Stimulated activated CD8-positive, alpha-beta memory T cell treated with anti-CD3 and anti-CD28 coated beads, Interleukin-15, amount 100 ng/mL, for 24 hours (primary cell): Measurements from ENCODE around the gene SLC7A11.

Experiments
- DNase-seq: peaks from one replicate; pipeline ENCODE4 v3.0.0-alpha.2; 2020; ENCODE audit warnings: low read depth

Gene SLC7A11

DNA sequence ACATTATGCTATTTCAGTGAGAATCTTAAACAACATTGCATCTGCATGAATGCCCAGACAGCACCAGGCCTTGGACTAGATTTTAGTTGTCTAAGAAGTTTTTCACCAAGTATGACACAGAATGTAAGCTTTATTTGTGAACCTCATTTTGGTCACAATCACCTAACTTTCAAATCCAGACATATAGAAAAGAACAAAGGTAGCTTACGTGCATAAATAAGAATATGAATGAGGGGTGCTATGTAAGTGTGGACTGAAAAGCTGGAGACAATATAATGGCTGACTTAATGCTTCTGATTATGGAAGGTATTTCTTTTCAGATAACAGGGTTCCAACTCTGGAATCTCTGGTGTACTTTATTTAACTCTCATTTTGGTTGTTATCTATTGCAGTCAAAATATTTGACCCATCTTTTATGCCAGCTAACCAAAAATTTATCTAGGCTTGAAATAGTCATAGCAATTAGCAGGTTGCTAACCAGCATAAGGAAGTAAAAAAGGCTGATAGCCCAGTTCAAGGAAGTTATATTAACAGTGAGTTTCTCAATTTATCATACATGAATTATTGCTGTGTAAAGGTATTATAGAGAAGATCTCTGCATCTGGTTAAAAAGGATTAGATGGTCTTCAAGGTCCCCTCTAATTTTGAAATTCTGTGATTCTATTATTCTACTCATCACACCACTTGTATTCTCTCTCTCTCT, 36.5 kb downstream of the SLC7A11 start:
- DNase-seq: no peak

DNA sequence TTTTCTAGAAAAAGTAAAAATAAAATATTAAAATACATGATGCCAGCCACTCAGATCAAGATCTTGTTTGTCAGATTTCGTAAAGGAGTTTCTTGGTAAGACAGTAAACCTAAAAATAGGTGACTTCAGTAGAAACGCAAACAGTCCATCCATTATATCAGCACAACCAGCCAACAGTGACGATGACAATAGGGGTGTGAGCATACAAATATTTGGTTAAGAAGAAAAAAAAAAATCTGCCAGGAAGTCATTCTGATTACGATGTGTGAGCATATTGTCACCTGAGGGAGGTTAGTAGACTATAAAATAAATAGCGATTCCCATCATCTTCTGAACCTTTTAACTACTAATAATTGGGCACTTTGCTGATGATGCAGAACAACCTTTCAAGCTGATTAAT, 37.6 kb downstream of the SLC7A11 start:
- no peak for DNase-seq

DNA sequence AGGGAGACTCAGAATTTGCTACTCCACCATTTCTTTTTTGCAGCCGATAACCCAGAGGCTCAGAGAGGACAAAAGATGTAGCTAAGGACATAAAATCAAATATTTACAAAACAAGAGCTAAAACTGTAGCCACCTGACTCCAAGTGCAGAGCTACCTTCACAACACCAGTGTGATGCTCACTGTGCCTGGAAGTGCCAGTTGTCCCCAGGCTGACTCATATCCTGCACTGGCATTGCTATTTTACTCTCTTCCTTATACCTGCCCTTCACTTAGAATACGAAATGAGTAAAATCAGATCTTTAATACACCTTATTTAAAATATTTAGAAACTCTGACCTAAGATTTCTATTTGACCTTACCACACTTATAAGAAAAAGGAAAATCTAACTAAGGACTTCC, 39.5 kb downstream of the SLC7A11 start:
- no peak for DNase-seq

DNA sequence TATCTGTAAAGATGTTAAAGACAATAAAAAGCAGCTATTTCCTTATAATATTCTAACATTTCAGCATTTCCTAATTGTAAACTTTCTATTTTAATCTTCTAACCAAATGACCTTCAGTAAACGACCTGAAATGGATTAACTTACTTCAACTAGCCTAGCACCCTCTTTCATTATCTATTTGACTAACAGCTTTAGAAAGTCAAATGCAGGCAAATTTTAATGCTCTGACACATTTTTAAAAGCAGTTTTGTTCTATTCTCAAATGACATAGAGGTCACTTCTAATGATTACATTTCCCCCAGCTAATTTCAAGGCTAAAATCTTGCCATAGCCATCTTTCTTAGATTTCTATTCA, 41.9 kb downstream of the SLC7A11 start:
- DNase-seq: no peak

DNA sequence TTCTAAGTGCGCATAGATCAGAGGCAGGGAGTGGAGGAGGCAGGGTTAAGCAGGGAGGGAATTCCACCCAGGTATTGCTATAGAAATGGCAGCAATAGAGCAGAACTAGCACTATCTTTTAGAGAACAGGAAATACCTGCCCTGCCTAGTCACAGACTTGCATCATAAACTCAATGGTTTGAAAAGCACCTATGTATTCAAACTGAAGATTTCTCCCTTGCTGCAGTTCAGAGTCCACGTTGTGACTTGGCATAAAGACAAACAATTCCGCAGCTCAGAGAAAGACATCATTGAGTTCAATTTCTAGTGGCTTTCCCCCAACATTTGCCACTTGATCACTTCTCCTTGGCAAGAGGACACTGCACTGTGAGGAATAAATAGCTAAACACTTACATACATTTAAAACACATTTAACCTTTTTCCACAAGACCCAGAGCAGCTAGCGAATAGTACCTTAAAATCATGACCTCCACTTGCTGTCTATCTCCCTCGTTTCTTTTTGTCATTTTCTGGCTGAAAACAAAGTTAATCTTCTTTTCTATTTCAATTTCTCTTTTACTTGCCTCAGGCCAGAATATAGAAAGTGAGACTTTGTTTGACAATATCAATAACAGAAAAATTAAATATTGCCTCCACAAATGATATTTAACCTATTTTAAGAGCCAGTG, 42.4 kb downstream of the SLC7A11 start:
- no peak for DNase-seq

DNA sequence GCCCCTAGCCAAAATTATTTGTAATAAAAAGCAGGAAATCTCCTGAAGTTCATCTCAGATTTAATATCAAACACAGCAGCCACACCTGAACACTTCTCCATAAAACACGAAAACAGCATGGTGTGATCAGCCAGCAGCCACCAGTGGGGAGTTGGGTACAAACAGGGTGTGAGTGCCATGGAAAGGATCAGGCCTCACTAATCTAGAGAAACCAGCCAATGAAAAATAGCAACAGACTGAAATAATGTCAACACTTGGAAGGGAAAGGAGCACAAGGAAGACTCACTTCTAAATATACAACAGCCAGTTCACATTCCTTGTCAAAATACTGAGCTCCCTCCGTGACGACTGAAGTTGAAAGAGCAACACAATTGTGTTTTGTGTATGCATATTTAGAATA, 46.0 kb downstream of the SLC7A11 start:
- no peak for DNase-seq

DNA sequence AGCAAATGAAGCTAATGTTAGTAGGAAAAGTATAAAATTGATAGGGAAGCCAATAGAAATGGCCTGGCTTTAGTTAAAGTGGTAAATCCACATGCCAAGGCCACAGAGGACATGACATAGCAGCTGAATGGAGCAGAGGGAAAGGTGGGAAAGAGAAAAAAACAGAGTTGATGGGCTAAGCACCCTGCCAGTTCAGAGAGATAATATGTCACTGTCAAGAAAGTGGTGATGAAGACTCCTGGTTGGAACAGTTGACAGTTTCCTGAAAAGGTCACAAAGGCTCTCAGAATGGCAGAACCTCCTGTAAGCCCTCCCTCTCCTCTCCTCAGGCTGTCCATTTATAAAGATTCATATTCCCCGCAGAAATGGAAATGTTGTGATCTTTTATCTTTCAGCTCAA, 48.2 kb downstream of the SLC7A11 start:
- no peak for DNase-seq

DNA sequence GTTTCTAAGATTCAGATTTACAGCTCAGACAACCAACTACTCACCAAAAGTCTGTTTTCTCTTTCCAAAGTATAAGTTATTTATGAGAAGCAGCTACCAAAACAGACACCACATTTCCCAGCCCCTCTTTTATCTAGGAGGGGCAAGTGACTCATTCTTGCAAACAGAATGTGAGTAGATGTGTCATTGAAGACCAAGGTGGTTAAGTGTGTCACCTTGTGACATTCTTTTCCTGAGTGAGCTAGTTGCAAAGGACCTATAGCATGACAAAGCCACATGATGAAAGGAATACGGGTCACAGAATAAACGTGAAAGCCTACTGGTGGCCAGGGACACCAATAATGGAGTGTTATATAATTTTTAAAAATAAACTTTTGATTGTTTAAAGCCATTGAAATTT, 50.0 kb downstream of the SLC7A11 start:
- no peak for DNase-seq

DNA sequence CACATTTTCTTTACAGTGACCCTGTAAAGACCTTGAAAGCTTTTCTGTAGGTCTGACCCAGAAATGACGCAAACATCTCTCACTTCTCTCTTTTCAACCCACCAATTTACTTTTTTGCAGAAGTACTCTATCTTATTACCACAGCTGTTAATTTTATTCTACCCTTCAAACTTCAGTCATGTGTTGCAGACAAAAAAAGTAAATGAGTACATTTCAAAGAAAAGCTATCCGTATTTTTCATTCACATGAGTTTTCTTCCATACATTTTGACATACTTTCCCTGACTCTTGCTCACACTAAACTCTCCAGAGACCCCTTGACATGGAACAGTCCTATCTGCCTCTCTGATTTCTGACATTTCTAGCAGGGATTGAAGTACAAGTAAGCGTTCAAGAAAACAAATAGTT, 51.7 kb downstream of the SLC7A11 start:
- no peak for DNase-seq

DNA sequence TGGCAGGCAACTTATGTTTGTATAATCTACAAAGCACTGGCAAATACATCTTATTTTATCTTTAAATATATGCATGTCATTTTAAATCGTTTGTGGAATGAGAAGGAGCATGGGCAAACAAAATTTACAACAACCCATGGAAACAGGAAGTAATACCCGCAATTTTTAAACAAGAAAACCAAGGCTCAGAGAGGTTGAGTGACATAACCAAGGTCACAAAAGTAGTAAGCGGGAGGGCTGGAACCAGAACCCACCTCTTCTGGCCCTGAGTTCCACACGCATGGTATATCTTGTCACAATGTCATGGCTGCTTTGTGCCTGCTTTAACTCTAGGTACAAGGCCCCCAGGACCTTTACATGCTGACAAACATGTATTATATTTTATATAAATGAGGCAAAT, 52.9 kb downstream of the SLC7A11 start:
- no peak for DNase-seq

DNA sequence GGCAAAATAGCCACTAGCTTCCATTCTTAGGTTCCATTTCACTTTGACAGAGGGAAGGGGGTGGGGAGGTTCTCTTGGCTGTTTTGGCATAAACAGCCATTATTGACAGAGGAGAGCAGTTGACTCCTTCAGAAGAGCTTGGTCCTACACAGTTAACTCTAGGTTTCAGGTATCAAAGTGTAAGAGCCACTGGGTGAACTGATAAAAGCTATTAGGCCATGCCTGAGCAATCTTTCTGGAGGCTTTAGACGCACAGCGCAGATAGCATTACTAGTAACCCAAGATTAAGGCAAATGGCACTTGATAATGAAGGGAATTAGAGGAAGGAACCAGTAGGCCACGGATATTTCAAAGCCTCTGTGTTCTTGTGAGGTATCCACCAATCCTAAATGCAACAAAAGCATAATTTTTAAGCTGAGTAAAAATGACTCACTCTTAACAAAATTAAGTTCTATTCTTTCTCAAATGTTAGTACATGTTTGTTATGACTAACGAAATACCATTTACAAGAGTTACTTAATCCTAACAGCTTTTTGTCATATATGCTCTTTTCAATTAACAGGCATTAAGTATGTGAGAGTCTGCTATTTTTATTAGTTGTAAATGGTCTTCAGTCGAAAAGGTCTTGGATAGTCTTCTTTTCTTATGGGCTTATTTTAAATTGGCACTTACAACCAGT, 53.6 kb downstream of the SLC7A11 start:
- DNase-seq: no peak

DNA sequence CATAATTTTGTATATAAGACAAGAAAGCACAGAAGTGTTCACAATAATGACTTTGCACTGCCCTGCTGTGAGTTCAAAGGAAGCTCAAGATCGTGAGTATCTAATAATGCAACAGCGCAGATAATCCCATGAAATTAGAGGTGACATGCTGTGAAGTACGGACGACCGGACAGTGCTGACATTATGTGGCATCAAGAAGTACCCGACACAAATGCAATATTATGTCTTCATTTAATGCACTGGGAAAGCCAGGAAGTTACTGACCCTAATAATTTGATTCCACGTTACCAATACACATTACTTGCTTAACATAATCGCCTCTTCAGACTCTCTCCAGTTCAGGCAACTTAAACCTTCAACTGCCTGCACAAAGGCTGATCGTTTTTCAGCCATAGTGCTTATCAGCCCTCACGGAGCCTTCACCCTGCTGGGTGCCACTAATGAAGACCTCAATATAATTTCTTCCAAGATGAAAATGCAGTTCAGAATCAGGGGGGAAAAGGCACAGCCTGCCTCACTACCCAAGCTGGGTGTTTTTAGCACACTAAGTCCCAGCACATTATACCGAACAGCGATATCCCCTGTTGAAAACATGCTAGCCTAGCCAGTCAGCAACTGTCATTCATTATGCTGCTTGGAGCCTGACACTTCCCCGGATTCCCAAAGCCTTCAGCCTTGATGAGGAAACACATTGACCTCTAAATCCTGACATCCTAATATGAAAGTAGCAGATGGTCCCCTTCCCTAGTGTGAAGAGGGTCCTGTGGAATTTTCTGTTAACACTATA, 56.1 kb downstream of the SLC7A11 start:
- DNase-seq: no peak

DNA sequence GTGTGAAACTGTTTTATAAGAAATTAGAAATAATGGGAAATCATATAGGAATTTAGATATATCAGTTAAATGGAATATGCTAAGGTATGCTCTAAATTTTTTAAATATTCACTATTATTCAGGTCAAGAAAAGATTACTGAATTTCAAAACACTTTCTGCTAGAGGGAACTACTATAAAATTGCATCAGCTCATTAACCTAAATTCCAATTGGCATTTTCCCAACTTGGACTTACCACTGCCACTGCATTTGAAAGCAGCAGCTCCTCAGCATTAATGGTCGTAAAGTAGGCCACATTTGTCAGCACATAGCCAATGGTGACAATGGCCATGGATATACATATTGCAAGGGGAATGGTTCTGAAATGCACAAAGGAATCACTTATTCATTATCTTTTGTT, 57.3 kb downstream of the SLC7A11 start:
- no peak for DNase-seq

DNA sequence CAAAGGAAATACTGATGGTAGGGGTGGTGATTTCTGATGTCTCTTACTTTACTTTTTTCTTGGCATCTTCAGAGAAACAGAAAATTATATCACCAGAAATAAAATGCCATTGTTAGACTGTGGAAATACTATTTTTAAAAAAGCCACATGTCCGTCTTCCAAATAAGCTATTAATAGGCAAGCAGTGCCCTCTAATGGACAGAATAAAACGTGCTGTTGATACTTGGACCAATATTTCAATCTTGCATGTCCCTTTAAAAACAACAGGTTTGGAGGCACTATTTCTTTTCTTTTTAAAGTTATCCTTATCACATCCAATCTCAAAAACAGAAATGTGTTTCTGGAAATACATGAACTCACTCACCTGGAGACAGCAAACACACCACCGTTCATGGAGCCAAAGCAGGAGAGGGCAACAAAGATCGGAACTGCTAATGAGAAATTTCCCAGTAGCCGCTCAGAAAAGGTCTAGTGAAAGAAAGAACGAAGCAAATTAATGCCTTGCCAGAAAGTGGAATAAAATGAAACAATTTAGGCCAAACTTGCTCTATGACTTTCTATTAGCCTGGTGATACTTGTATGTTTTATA, 59.2 kb downstream of the SLC7A11 start:
- no peak for DNase-seq

DNA sequence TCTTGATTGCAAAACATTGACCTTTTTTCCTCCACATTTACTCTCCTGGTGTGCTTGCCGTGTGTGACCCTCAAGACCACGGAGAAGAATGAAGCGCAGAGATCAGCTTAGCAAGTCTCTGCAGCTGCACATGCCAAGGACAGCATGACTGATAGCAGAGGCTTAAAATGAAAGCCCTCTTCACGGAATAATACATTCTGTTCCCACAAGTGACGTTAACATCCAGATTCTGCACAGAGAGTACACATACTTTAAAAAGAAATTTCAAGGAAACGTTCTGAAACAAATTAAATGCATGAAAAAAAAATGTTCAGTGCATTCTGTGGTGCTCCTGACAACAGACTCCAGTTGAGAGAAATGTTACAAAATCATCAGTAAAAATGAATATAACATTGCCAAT, 60.9 kb downstream of the SLC7A11 start:
- DNase-seq: no peak

DNA sequence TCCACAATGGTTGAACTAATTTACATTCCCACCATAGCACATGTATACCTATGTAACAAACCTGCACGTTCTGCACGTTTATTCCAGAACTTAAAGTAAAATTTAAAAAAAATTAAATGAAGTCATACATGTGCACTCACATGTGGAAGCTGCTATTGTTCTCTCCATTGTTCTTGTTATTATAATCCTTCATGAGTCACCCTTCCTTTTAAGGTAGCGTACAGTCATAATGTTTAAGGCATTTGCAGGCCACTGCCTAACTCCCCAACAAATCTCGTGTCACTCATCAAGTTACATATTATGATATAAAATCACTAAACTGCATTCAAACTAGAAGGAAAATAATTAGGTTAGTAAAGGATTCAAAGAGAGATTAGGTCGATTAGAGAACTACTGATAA, 63.6 kb downstream of the SLC7A11 start:
- DNase-seq: no peak

DNA sequence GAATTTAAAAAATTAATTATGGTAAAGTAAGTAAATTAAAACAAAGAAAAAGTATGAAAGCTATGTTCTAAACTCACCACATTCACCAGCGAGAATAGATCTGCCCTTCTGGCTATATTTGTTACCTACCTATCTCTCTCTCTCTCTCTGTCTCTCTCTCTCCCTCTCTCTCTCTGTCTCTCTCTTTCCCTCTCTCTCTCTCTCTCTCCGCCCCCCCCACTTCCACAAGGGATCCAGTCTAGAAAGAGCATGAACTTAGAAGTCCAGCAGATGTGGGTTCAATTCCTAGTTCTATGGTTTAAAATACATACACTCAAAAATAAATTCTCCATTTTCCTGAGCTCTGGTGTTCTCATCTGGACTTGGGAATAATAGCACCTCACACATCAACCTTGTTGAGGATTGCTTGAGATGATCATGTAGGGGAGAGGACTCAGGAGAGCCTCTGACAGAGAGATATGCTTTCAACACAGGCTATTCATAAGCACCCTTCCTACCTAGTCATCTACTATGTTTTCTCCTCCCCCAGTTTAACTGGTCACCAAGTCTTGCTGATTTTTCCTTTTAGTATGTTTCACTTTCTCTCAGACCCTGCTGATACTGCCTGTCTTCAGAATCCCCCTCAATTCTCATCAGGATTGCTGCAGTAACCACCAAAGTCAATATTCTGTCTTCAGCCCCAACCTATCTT, 64.7 kb downstream of the SLC7A11 start:
- DNase-seq: no peak

DNA sequence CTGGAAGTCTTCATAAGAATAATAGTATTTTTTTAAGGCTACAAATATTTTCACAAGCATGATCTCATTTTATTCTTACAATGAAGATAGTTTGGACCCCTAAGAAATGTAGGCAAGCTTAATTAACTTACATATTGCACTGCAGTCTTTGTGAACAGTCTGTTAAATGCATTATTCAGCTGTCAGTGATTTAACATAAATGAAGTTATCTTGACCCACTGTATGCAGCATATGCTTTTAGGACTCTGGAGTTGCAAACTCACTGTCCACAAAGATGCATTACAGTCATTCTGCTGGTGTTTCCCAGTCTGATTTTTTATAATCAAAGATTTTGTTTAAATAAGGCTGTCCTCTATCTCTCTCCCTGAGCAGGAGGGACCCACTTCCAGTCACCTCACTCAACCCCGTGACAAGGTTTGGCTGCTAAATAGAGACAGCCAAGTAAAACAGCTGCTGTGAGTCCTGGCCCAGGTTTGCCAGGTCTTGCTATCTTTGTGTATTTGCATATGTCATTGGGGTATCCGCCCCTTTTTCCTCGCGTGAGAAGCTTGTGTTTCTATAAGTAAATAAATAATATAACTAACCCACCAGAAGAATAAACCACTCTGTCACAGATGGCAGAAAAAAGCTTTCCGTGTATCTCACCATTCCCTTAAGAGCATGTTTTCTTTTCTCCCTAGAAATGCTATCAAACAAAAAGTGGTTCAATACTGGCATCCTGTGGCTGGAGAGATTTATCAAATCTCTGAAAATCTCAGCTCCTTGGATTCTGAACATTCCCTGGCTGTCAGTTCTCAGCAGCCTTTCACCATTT, 67.0 kb downstream of the SLC7A11 start:
- DNase-seq: no peak

DNA sequence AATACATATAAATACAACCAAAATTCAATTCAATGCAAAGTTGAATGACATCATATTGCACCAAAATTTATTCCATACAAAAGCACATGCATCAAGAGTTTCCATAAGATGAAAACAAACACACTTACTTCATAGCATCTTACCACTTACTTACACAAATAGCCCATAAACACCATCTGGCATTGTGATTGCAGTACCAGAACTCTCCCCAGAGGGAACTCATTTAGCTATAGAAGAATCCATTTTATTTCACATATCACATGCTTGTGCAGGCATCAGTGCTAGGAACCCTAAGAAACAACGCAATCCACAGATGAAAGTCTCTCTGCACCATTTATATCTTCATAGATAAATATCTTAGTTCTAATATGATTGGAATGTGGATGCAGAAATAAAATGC, 77.9 kb downstream of the SLC7A11 start:
- DNase-seq: no peak

DNA sequence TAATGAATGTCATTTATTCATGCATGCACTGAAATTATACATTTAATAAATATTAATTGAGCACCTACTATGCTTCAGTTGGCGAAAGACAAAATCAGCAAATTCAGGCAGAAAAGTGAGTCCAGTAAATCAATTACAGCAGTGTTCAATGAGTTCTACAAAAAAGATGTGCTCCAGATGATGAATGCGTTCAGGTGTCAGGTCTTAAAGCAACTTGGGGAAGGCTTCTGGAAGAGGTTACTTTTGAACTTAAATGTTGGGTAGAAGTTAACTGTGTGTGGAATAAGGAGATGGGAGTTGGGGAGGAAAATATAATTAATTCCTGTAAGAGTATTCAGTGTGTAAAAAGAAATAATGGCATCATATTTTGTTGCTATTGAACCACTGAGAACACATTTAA, 79.0 kb downstream of the SLC7A11 start:
- no peak for DNase-seq

DNA sequence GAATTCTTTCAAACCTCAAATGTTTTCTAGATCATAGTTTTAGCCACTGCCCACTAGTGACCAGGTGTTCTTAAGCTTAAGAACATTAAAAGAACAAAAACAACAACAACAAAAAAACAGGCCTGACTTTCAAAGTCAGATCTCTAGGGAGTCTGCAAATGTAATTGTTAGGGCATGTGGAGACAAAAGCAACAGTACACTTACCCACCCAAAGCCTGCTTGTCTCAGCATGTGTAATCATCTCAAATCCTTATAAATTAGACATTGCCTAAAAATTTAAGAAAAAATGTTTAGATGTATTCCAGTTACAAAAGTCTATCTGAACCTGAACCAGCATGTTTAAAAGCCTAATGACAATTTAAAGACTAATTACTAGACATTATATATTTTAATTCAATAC, 79.9 kb downstream of the SLC7A11 start:
- no peak for DNase-seq
